SK-N-MC (cell line): Measurements from ENCODE around the gene MRPL54.

Source experiments
- EZH2 ChIP-seq: fragments of 200-600 bp; sonication (generic); IDR thresholded peaks from one replicate; pipeline ENCODE4 v1.6.1; 2017; ENCODE audit warnings: antibody characterized with exemption
- POLR2AphosphoS5 ChIP-seq: IDR thresholded peaks from 2 replicates; pipeline ENCODE4 v1.6.1; 2012; ENCODE audit warnings: mild to moderate bottlenecking, low read depth, low read length, borderline replicate concordance

GRCh38 chr19:3785938-3786824 lies 23.7 kb downstream of the MRPL54 start, which contains the start of gene MATK:
- TF ChIP-seq EZH2 (no peak), POLR2AphosphoS5 (no peak)
